NCI-H1417 treated with DMSO at 0.1 percent for 48 hours (cell line): Measurements from ENCODE around the gene RER1.

Source experiments
- DNase-seq: peaks from one replicate; lab custom pipeline; 2025; lab: John Stamatoyannopoulos, UW

RER1 gene

GRCh38 chr1:2389644-2390043 lies 2.0 kb upstream of the RER1 start:
- no peak for DNase-seq

- no peak for DNase-seq
Observed at GRCh38 chr1:2391931-2392509, 379 bp downstream of the RER1 start.

DNA sequence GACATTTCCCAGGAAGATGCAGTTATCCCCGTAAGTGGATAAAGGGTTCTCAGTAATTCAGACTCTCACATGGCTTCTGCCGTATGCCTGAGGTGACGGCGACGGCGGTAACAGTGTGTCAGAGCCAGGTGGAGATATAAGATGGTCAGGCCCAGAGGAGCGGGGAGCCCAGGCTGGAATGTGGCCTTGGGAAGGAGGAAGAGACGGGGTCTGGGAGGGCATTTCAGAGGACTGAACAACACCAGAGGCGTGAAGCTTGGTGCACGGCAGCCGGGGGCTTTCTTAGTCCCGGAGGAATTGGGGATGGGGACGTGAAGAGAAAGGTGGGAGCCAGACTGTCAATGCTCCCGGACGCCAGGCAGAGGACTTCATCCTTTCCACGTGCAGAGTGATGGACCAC lies 1.0 kb downstream of the RER1 start:
- no peak for DNase-seq

DNA sequence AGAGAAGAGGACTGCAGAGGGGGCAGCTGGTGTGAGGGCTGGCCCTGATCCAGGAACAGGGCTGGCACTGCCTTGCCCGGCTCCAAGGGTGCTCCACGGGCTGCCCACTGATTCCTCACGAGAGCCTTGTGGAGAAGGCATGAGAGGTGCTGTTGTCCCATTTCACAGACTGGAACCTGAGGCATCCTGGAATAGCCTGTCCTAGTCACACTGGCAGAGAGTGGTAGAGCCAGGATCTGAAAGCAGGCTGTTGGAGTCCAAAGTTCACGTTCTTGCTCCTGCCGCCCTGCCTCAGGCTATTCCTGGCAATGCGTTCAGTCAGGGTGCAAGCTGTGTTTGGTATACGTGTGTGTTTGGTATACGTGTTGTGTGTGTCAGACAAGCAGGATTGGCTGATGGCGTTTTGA lies 1.8 kb downstream of the RER1 start:
- DNase-seq, result no peak

DNA sequence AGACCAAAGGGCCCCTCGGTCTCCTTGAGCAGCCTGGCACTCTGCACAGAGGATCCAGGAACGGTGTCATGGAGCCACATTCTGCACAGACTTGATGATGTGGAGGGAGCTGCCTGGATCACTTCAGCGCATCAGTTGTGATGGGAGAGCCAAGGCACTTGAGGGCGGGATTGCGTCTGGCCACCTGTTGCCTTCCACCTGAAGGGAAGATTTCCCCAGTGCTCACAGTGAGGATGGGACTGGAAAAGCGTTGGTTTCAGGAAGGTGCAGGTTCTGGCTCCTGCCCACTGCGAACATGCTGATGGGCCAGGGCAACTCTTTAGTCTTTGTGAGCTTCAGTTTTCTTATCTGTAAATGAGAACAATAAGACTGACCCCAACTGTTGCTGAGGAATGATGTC lies 2.6 kb downstream of the RER1 start:
- no peak for DNase-seq

DNA sequence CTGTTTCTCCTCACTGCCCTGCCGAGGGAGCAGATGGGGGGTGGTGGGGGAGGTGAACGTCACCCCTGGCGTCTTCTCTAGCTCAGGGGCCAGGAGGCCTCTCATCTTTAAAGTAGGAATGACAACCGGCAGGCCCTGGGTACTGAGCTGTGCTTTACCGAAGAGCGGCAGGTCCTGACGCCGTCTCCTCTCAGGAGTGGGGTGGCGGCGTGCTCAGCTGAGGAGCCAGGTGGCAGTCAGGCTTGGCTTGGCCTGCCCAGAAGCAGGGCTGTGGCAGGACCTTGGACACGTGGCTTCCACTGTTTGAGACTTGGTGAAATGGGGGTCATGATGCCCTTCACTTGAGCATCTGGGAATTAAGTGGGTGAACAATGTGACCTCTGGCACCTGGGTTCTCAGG lies 3.1 kb downstream of the RER1 start:
- no peak for DNase-seq

DNA sequence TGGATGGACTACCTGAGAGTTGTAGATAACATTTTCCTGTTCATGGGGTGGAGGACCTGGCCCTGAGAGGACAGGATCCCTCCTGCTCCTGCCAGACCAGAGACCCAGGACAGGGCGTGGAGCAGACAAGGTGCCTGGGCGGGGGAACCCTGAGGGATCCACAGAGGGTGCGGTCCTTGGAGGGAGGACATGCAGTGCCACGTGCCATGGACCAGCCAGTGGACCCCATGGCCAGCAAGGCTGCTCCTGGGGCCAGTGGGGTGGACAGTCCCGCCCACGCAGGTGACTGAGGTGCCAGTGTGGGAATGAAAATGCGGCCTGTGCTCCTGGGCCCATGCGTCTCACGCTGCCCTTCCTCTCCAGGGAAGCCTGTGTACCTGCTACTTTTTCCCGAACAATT lies 3.6 kb downstream of the RER1 start:
- no peak for DNase-seq

- DNase-seq, result no peak
Observed at GRCh38 chr1:2396059-2396458, 4.4 kb downstream of the RER1 start.

DNA sequence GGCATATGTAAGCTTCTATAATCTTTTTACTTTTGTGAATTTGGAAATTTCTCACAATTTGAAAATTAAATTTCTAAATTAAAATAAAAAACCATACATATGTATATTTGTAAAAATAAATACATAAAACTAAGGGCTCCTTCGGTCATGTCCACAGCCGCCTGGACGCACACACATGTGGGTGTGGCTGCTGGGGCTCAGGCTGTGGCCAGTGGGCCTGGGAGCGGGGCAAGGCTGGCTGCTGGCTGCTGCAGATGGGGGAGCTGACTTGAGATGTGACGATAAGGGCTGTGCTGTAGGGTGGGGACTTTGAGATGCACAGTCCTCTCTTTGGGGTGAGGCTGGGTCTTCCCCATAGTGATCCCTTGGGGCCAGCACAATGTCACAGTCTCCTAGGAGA lies 4.8 kb downstream of the RER1 start:
- DNase-seq, result no peak

GRCh38 chr1:2397007-2397679 lies 5.5 kb downstream of the RER1 start:
- no peak for DNase-seq

DNA sequence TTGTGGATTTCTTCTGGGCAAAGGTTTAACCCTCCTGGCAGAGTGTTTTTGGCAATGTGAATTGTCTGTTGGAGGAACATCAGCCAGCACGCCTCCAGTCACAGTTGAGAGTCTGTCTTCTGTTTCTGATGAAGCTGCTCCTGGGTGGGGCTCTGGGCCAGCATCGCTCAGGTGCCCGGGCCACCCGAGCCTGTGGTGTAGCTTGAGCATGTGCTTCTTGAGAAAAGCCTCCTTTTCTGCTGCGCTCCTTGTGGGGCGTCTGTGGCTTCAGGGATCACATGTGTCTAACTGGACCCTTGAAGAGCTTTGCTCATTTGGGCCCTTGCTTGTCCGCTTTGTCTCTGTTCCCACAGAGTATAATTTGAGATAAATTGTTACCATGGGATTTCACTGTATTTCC lies 7.2 kb downstream of the RER1 start:
- no peak for DNase-seq

DNA sequence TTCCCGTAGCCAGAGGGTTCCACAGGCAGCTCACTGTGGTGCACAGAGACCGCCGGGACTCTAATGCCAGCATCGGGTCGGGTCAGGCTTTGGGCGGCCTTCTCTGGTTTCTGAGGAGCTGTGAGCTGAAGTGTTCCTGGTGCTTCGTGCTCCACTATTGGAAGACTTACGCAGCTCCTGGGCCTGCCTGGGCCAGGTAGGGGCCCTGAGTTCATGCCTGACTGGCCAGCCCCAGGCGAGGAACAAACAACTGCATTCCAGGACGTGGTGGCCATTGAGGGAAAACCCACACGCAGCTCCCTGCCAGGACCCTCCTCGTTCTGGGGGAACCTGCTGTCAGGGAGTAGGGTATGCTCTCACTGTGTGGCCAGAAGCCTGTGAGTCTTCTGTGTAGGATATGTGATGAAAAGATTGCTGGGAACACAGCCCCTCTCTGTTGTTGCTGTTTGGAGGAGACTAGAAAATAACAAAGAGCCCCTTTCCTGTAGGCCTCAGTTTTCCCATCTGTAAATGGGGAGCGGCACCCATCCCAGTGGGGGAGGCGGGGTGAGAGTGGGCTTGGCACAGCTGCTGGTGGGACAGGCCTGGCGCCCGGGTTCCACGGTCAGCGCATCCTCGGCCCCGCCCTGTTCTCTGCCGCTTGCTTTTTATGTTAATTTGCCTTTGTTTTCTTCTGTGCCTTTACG lies 8.4 kb downstream of the RER1 start:
- no peak for DNase-seq

DNA sequence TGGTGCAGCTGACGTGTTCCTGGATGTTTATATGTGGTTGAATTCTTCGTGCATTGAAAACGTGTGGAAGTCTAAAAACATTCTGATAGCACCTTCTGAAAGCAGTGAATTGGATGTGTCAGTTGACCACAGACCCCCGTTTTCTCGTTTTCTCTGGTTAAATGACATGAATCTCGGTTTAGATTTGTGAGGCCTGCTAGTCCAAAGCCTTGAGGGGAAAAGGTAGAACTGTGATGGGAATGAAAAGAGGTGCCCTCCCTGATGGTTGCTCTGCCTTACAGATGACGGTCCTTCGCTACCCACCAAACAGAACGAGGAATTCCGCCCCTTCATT lies 8.9 kb downstream of the RER1 start:
- DNase-seq, result no peak

DNA sequence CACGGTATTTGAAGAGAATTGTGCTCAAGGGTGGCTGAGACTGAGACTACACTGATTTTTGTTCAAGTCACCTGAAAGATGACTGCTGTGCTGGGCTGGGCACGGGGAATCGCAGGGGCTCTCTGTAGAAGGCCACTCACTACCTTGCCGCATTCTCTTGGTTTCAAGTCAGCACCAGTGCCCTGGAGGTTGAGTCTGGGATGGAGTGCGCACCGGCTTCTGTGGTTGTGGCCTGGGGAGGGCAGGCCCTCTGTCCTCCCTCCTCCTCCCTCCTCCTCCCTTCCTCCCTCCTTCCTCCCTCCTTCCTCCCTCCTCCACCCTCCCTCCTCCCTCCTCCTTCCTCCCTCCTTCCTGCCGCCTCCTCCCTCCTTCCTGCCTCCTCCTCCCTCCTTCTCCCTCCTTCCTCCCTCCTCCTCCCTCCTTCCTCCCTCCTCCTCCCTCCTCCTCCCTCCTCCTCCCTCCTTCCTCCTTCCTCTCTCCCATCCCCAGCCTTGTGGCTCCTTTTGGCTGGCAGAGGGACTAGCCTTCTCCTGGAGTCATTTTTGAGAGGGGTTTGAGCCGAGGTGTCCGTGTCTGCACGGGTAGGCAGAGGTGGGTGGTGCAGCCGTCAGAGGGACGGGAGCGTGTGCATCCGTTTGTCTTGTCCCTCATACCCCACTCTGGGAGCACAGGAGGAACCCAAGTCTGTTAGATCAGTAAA lies 9.5 kb downstream of the RER1 start:
- DNase-seq, result no peak

DNA sequence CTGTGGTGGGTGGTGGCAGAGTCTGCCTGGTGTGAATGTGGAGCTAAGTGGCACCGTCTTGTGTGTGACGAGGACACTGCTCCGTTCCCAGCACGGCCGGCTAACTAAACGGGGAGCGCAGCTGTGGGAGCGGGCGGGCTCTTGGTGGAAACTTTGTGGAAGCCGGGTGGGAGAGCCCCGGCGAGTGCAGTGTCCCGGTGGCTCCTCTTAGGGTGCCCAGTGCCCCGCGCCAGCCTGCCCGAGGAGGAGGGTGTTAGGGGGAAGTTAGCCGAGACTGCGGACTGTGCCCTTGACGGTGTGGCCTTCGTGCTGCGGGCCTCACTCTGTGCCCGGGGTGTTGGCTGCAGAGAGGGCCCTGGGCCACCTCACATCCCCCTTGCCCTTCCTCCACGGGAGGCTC lies 10.8 kb downstream of the RER1 start:
- DNase-seq, result no peak

DNA sequence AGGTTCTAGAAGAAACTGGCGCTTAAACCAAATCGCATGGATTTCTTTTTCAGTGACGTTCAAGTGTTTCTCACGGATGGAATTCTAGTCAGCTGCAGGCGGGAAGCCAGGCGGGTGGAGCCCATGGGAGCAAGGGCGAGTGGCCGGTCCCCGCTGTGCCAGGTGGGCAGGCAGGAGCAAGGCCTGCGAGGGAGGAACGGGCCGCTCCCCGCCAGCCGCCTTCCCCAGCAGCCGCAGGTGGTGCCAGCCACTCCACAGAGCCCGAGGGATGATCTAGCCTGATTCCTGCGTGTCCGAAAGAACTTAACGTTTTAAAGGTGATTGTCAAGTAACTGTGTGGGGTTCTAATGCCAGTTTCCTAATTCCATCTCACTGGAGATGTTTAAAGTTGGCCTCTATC lies 11.6 kb downstream of the RER1 start:
- no peak for DNase-seq

GRCh38 chr1:2404142-2404889 lies 12.7 kb downstream of the RER1 start:
- no peak for DNase-seq

GRCh38 chr1:2404890-2405511 lies 13.4 kb downstream of the RER1 start:
- no peak for DNase-seq

GRCh38 chr1:2405588-2406295 lies 14.1 kb downstream of the RER1 start:
- DNase-seq, result no peak

GRCh38 chr1:2406451-2407041 lies 14.9 kb downstream of the RER1 start:
- DNase-seq, result no peak
